Ovary (tissue), 3 donors: ENCODE data around the gene TBC1D25.

Experiments used
- CTCF ChIP-seq, 3 donors: fragments of 450-650 bp in 2 of 3; fragments of 200-600 bp in 1 of 3; IDR thresholded peaks; one replicate each; pipeline versions ENCODE4 v1.5.1 to v1.8.0; 2016 to 2022; ENCODE audit warnings: antibody characterized with exemption in 3 of 3, mild to moderate bottlenecking in 1 of 3
- POLR2A ChIP-seq: fragments of 450-650 bp; IDR thresholded peaks from one replicate; pipeline ENCODE4 v1.6.1; 2017; ENCODE audit warnings: antibody characterized with exemption, mild to moderate bottlenecking, moderate library complexity
- donor health status: DM: no; HTN: no; CAD: no.

- no peak for TF ChIP-seq CTCF (IDR thresholded peaks at IDR 0.05)
- no peak for TF ChIP-seq POLR2A
These were observed 62.4 kb downstream of the TBC1D25 start for GRCh38 chrX:48601741-48602394.
